DOHH2 (cell line): ENCODE results near the gene RBM12.

Source experiments
- CTCF ChIP-seq: fragments of 200-600 bp; sonication (generic); IDR thresholded peaks from one replicate; pipeline ENCODE4 v1.5.1; 2014; ENCODE audit warnings: antibody characterized with exemption, mild to moderate bottlenecking, low read depth, low read length; ENCODE audit not compliant: poor library complexity, severe bottlenecking
- EZH2phosphoT487 ChIP-seq: fragments of 200-600 bp; sonication (generic); IDR thresholded peaks from 2 replicates; pipeline ENCODE4 v1.6.1; 2017; ENCODE audit warnings: borderline replicate concordance, mild to moderate bottlenecking, antibody characterized with exemption, low read length, moderate library complexity, mixed read lengths

GRCh38 chr20:35660122-35660937 is 4.4 kb downstream of the RBM12 start:
- TF ChIP-seq CTCF (no peak), EZH2phosphoT487 (no peak)
